Peyer's patch (tissue), 4 donors: Measurements from ENCODE around the gene AUTS2. TPM values are rescaled to one million over a fixed set of nuclear protein-coding genes. Genes with fewer than 3 reads are reported as not detected.

Source experiments
- DNase-seq, 3 donors: peaks; one replicate each; pipeline ENCODE4 v3.0.0-alpha.2; 2017 to 2019
- H3K27ac ChIP-seq, 4 donors: fragments of 200-600 bp; sonication (generic); one replicate each; pipeline ENCODE4 v1.5.1; 2016 to 2019
- H3K27me3 ChIP-seq, 2 donors: fragments of 200-600 bp; sonication (generic); one replicate each; pipeline ENCODE4 v1.5.1; 2019
- H3K36me3 ChIP-seq, 3 donors: fragments of 200-600 bp; sonication (generic); one replicate each; pipeline ENCODE4 v1.5.1; 2016 to 2019
- H3K4me1 ChIP-seq, 4 donors: fragments of 200-600 bp; sonication (generic); one replicate each; pipeline ENCODE4 v1.5.1; 2016 to 2019
- H3K4me3 ChIP-seq, 4 donors: fragments of 200-600 bp; sonication (generic); 1 replicate in 3 of 4; 2 replicates in 1 of 4; pipeline ENCODE4 v1.5.1; 2016 to 2019; ENCODE audit warnings: mild to moderate bottlenecking in 1 of 4
- H3K9me3 ChIP-seq, 4 donors: fragments of 200-600 bp; sonication (generic); one replicate each; pipeline ENCODE4 v1.5.1; 2016 to 2019; ENCODE audit warnings: mild to moderate bottlenecking in 1 of 4
- CTCF ChIP-seq, 6 experiments: fragments of 450-650 bp in 4 of 6; fragments of 200-600 bp in 2 of 6; sonication (generic) in 1 of 6; IDR thresholded peaks; one replicate each; pipeline ENCODE4 v1.5.1; 2017 to 2019; ENCODE audit warnings: antibody characterized with exemption in 6 of 6, mild to moderate bottlenecking in 3 of 6, moderate library complexity in 1 of 6
- POLR2A ChIP-seq, 2 donors: fragments of 450-650 bp; IDR thresholded peaks; one replicate each; pipeline ENCODE4 v1.5.1; 2017; ENCODE audit warnings: antibody characterized with exemption in 2 of 2, mild to moderate bottlenecking in 2 of 2, moderate library complexity in 2 of 2
- total RNA-seq, 4 donors: library from RNA; depleted of rRNA; stranded (reverse); fragments of >200 nt; gene quantifications; one replicate each; pipeline ENCODE4 v1.1.0, GENCODE V29; 2016

The AUTS2 gene
- total RNA-seq, 4 donors from 2014 or later, result 55.9 to 90.0 (median 72.6) TPM

- no peak for DNase-seq
These were observed 1120.8 kb downstream of the AUTS2 start for GRCh38 chr7:70719125-70719524.

GRCh38 chr7:70720191-70720873 lies 1122.1 kb downstream of the AUTS2 start:
- Histone ChIP-seq H3K9me3 (no peaks in the 10 kb centered on the region), H3K27ac (no peak overlapping the region), H3K4me3 (no peak overlapping the region), H3K36me3 (no peaks in the 10 kb centered on the region), H3K27me3 (no peaks in the 10 kb centered on the region), H3K4me1 (peaks cover 0 to 9% (median 0%) of the 10 kb centered on the region in 4 donors)
- DNase-seq, result no peak
- TF ChIP-seq CTCF (IDR thresholded peaks at IDR 0.05) (no peak), POLR2A (IDR thresholded peaks at IDR 0.05) (no peak)

More at GRCh38 chr7:70719125-70719524, 1120.8 kb downstream of the AUTS2 start:
- no peaks in the 10 kb centered on the region for H3K36me3 ChIP-seq
- no peaks in the 10 kb centered on the region for H3K27me3 ChIP-seq
- H3K4me1 ChIP-seq, result peaks cover 0 to 9% (median 0%) of the 10 kb centered on the region in 4 donors
- TF ChIP-seq POLR2A (IDR thresholded peaks at IDR 0.05) (no peak), CTCF (IDR thresholded peaks at IDR 0.05) (no peak)
- H3K9me3 ChIP-seq, result no peaks in the 10 kb centered on the region
- no peak overlapping the region for H3K4me3 ChIP-seq
- H3K27ac ChIP-seq, result no peak overlapping the region

- Histone ChIP-seq H3K9me3 (no peaks in the 10 kb centered on the region), H3K27me3 (no peaks in the 10 kb centered on the region), H3K36me3 (no peaks in the 10 kb centered on the region), H3K4me3 (no peak overlapping the region), H3K27ac (no peak overlapping the region), H3K4me1 (peaks cover 0 to 9% (median 0%) of the 10 kb centered on the region in 4 donors)
- TF ChIP-seq POLR2A (IDR thresholded peaks at IDR 0.05) (no peak), CTCF (IDR thresholded peaks at IDR 0.05) (no peak)
- no peak for DNase-seq
These were observed 1123.2 kb downstream of the AUTS2 start for GRCh38 chr7:70721500-70721899.

- no peak overlapping the region for H3K27ac ChIP-seq
- TF ChIP-seq POLR2A (IDR thresholded peaks at IDR 0.05), result no peak
- TF ChIP-seq CTCF (IDR thresholded peaks at IDR 0.05), result no peak
- no peaks in the 10 kb centered on the region for H3K36me3 ChIP-seq
- no peaks in the 10 kb centered on the region for H3K9me3 ChIP-seq
- no peaks in the 10 kb centered on the region for H3K27me3 ChIP-seq
- DNase-seq, result no peak
- H3K4me1 ChIP-seq, result peaks cover 0 to 13% (median 0%) of the 10 kb centered on the region in 4 donors
- no peak overlapping the region for H3K4me3 ChIP-seq
These were observed 1125.1 kb downstream of the AUTS2 start for GRCh38 chr7:70723339-70723738.

- Histone ChIP-seq H3K4me1 (peaks cover 0 to 16% (median 0%) of the 10 kb centered on the region in 4 donors), H3K27ac (no peak overlapping the region), H3K4me3 (no peak overlapping the region), H3K36me3 (no peaks in the 10 kb centered on the region), H3K27me3 (no peaks in the 10 kb centered on the region), H3K9me3 (no peaks in the 10 kb centered on the region)
- no peak for DNase-seq
- no peak for TF ChIP-seq CTCF (IDR thresholded peaks at IDR 0.05)
- TF ChIP-seq POLR2A (IDR thresholded peaks at IDR 0.05), result no peak
These were observed 1127.2 kb downstream of the AUTS2 start for GRCh38 chr7:70725448-70725847.
